PC-9 (cell line): ENCODE data around the gene ZNF428. TPM values are rescaled to one million over a fixed set of nuclear protein-coding genes. Genes with fewer than 3 reads are reported as not detected.

Experiments
- BruUV-seq: library from RNA; stranded (reverse); fragments of 400-500 nt; replicated peaks from 2 replicates; lab custom pipeline; 2021; lab: Mats Ljungman, UMichigan
- CTCF ChIA-PET: fragments of 300-600 bp; sonication (Branson Sonifier 250); formaldehyde crosslinking; loops from one replicate; lab custom pipeline; 2022; ENCODE audit warnings: antibody characterized with exemption; lab: Charles Lee
- POLR2A ChIA-PET: fragments of 300-600 bp; sonication (Branson Sonifier 250); formaldehyde crosslinking; loops from one replicate; lab custom pipeline; 2022; ENCODE audit warnings: antibody characterized with exemption; ENCODE audit not compliant: unreplicated experiment; lab: Charles Lee
- DNase-seq, 2 experiments: peaks; one replicate each; pipeline versions ENCODE4 v3.0.0 to v3.0.0-alpha.2; 2015 to 2022; ENCODE audit warnings: mixed read lengths in 1 of 2
- H2AFZ ChIP-seq: fragments of 200-600 bp; sonication (generic); 2 replicates; pipeline ENCODE4 v1.8.1; 2017; ENCODE audit warnings: antibody characterized with exemption
- H3F3A ChIP-seq: fragments of 200-600 bp; sonication (generic); 2 replicates; pipeline ENCODE4 v1.8.1; 2017; ENCODE audit warnings: antibody characterized with exemption, mild to moderate bottlenecking, low read depth; ENCODE audit not compliant: insufficient read depth
- H3K27ac ChIP-seq: fragments of 200-600 bp; sonication (generic); 2 replicates; pipeline ENCODE4 v1.6.1; 2016; ENCODE audit warnings: mixed run types
- H3K27me3 ChIP-seq: fragments of 200-600 bp; sonication (generic); 2 replicates; pipeline ENCODE4 v1.6.1; 2016; ENCODE audit warnings: low read depth, mixed run types; ENCODE audit not compliant: insufficient read depth
- H3K36me3 ChIP-seq: fragments of 200-600 bp; sonication (generic); 2 replicates; pipeline ENCODE4 v1.6.1; 2016; ENCODE audit warnings: low read depth, mixed run types
- H3K4me1 ChIP-seq: fragments of 200-600 bp; sonication (generic); replicated peaks from 2 replicates; pipeline ENCODE4 v1.6.1; 2016; ENCODE audit warnings: mixed run types; ENCODE audit not compliant: insufficient read depth
- H3K4me2 ChIP-seq: fragments of 200-600 bp; sonication (generic); 2 replicates; pipeline ENCODE4 v1.6.1; 2017; ENCODE audit warnings: mixed run types
- H3K4me3 ChIP-seq: fragments of 200-600 bp; sonication (generic); 2 replicates; pipeline ENCODE4 v1.6.1; 2016; ENCODE audit warnings: mixed run types
- H3K79me2 ChIP-seq: fragments of 200-600 bp; sonication (generic); 2 replicates; pipeline ENCODE4 v1.6.1; 2017; ENCODE audit warnings: low read depth, mixed run types
- H3K9me2 ChIP-seq: fragments of 200-600 bp; sonication (generic); 2 replicates; pipeline ENCODE4 v1.8.1; 2017; ENCODE audit warnings: mild to moderate bottlenecking; ENCODE audit not compliant: insufficient read depth
- H3K9me3 ChIP-seq: fragments of 200-600 bp; sonication (generic); 2 replicates; pipeline ENCODE4 v1.8.1; 2016; ENCODE audit warnings: low read depth; ENCODE audit not compliant: insufficient read depth
- H4K20me1 ChIP-seq: fragments of 200-600 bp; sonication (generic); 2 replicates; pipeline ENCODE4 v1.8.1; 2017; ENCODE audit not compliant: insufficient read depth
- CTCF ChIP-seq: fragments of 200-600 bp; sonication (generic); conservative IDR thresholded peaks from 2 replicates; pipeline ENCODE4 v1.6.1; 2017; ENCODE audit warnings: mixed run types, antibody characterized with exemption, mild to moderate bottlenecking, moderate library complexity
- EZH2 ChIP-seq: fragments of 200-600 bp; sonication (generic); IDR thresholded peaks from 2 replicates; pipeline ENCODE4 v1.8.0; 2017; ENCODE audit warnings: antibody characterized with exemption, low read depth
- intact Hi-C: fragments of 100-400 bp; cut with micrococcal nuclease; formaldehyde crosslinking; loops from one replicate; pipeline ENCODE4 v1.10.0; 2022; ENCODE audit not compliant: unreplicated experiment
- total RNA-seq: library from RNA; stranded (reverse); gene quantifications from 2 replicates; pipeline ENCODE4 v1.2.3, GENCODE V29; 2021

The ZNF428 gene
- total RNA-seq, 1 experiment from 2014 or later: 46.6 TPM

GRCh38 chr19:43560687-43561086 is 58.7 kb downstream of the ZNF428 start:
- H3K27me3 ChIP-seq: no peaks in the 10 kb centered on the region
- no peaks in the 10 kb centered on the region for H3K9me2 ChIP-seq
- TF ChIP-seq CTCF (no peak), EZH2 (no peak)
- no peak overlapping the region for H3K4me3 ChIP-seq
- H3K27ac ChIP-seq: no peak overlapping the region
- H2AFZ ChIP-seq: no peak overlapping the region
- CTCF ChIA-PET: no interaction called here
- DNase-seq: no peak
- no peaks in the 10 kb centered on the region for H3K36me3 ChIP-seq
- no peaks in the 10 kb centered on the region for H3K9me3 ChIP-seq
- H3K79me2 ChIP-seq: no peaks in the 10 kb centered on the region
- peaks cover 13% of the 10 kb centered on the region; the same call in 1 of the 2 replicates for H3F3A ChIP-seq
- H4K20me1 ChIP-seq: no peaks in the 10 kb centered on the region
- H3K4me2 ChIP-seq: no peak overlapping the region
- intact Hi-C loops: no loop called here
- POLR2A ChIA-PET: interaction anchor here (0.6 kb wide), 1 partner anchor 36 kb away, joined by 4 read pairs; no protein-coding TSS in a partner anchor
- no TSS peak for BruUV-seq
- H3K4me1 ChIP-seq: no peaks in the 10 kb centered on the region

Other genes starting within 250 kb of the ZNF428 start
- gene TEX101, start 204.7 kb downstream of the ZNF428 start, total RNA-seq: not detected in 2 replicates
- 70.8 and 78.3 TPM in 2 replicates for gene LYPD3, start 154.0 kb downstream of the ZNF428 start, total RNA-seq
- gene PHLDB3, start 114.9 kb downstream of the ZNF428 start, total RNA-seq: 36.7 and 50.7 TPM in 2 replicates
- gene ETHE1, start 92.4 kb downstream of the ZNF428 start, total RNA-seq: 83.4 and 89.3 TPM in 2 replicates
- gene ZNF575, start 86.4 kb downstream of the ZNF428 start, total RNA-seq: 5.2 and 6.5 TPM in 2 replicates
- 37.2 and 45.1 TPM in 2 replicates for gene XRCC1, start 44.1 kb downstream of the ZNF428 start, total RNA-seq
- gene PINLYP, start 43.8 kb downstream of the ZNF428 start, total RNA-seq: 0.53 and 2.0 TPM in 2 replicates
- 23.3 and 31.6 TPM in 2 replicates for gene IRGQ, start 23.5 kb downstream of the ZNF428 start, total RNA-seq
- 15.5 and 16.9 TPM in 2 replicates for gene ZNF576, start 23.0 kb downstream of the ZNF428 start, total RNA-seq
- gene SRRM5, start 7.5 kb downstream of the ZNF428 start, total RNA-seq: 0.37 and 0.60 TPM in 2 replicates
- gene CADM4, start 20.2 kb upstream of the ZNF428 start, total RNA-seq: 68.3 and 71.1 TPM in 2 replicates
- gene PLAUR, start 50.5 kb upstream of the ZNF428 start, total RNA-seq: 35.2 and 53.6 TPM in 2 replicates
- not detected in 2 replicates for gene IRGC, start 96.4 kb upstream of the ZNF428 start, total RNA-seq
- gene SMG9, start 135.3 kb upstream of the ZNF428 start, total RNA-seq: 76.8 and 84.1 TPM in 2 replicates
- gene KCNN4, start 161.3 kb upstream of the ZNF428 start, total RNA-seq: 92.4 and 92.7 TPM in 2 replicates
- gene LYPD5, start 182.8 kb upstream of the ZNF428 start, total RNA-seq: 2.6 and 2.9 TPM in 2 replicates
- 14.8 and 15.2 TPM in 2 replicates for gene ZNF283, start 207.7 kb upstream of the ZNF428 start, total RNA-seq